Upper lobe of left lung (tissue), 6 donors: Measurements from ENCODE around the gene PKIG. TPM values are rescaled to one million over a fixed set of nuclear protein-coding genes. Genes with fewer than 3 reads are reported as not detected.

ENCODE experiments used
- ATAC-seq, 2 donors: fragments of 200-7000 bp; cut with Tn5 transposase; one replicate each; pipeline ENCODE4 v1.9.1; 2022; ENCODE audit warnings: mild to moderate bottlenecking in 2 of 2, moderate library complexity in 2 of 2; ENCODE audit not compliant: low FRiP score in 2 of 2
- DNase-seq, 2 donors: peaks; one replicate each; pipeline ENCODE4 v3.0.0-alpha.2; 2019 to 2020
- H3K27ac ChIP-seq, 4 donors: fragments of 200-600 bp; sonication (generic); one replicate each; pipeline ENCODE4 v1.5.1; 2016 to 2019
- H3K27me3 ChIP-seq, 4 donors: fragments of 200-600 bp; sonication (generic); one replicate each; pipeline ENCODE4 v1.5.1; 2017 to 2019
- H3K36me3 ChIP-seq, 4 donors: fragments of 200-600 bp; sonication (generic); one replicate each; pipeline ENCODE4 v1.5.1; 2016 to 2019
- H3K4me1 ChIP-seq, 4 donors: fragments of 200-600 bp; sonication (generic); one replicate each; pipeline ENCODE4 v1.5.1; 2018 to 2019
- H3K4me3 ChIP-seq, 4 donors: fragments of 200-600 bp; sonication (generic); one replicate each; pipeline ENCODE4 v1.5.1; 2017 to 2019; ENCODE audit warnings: mild to moderate bottlenecking in 2 of 4, moderate library complexity in 1 of 4
- H3K9me3 ChIP-seq, 4 donors: fragments of 200-600 bp; sonication (generic); one replicate each; pipeline ENCODE4 v1.5.1; 2018 to 2019
- CTCF ChIP-seq, 6 experiments: fragments of 450-650 bp in 4 of 6; fragments of 200-600 bp in 2 of 6; sonication (generic) in 2 of 6; IDR thresholded peaks; one replicate each; pipeline ENCODE4 v1.5.1; 2016 to 2019; ENCODE audit warnings: antibody characterized with exemption in 6 of 6
- EP300 ChIP-seq, 4 donors: sonication (generic); formaldehyde crosslinking; IDR thresholded peaks; one replicate each; pipeline ENCODE4 v1.5.1; 2017; ENCODE audit warnings: antibody characterized with exemption in 4 of 4, control low read depth in 2 of 4
- POLR2A ChIP-seq, 4 donors: fragments of 450-650 bp; IDR thresholded peaks; one replicate each; pipeline ENCODE4 v1.5.1; 2016 to 2017; ENCODE audit warnings: antibody characterized with exemption in 4 of 4, mild to moderate bottlenecking in 2 of 4
- POLR2AphosphoS5 ChIP-seq, 2 donors: sonication (generic); formaldehyde crosslinking; IDR thresholded peaks; one replicate each; pipeline ENCODE4 v1.5.1; 2017; ENCODE audit warnings: antibody characterized with exemption in 2 of 2
- WGBS, 2 donors: methylation state at CpG; one replicate each; pipeline ENCODE4 v1.1.5; 2017 to 2018; 5-methylcytosine and 5-hydroxymethylcytosine counted together
- total RNA-seq, 6 donors: library from RNA; depleted of rRNA in 4 of 6; stranded (reverse); fragments of >200 nt in 4 of 6; gene quantifications; one replicate each; pipeline versions ENCODE4 v1.1.0 to v1.2.1, GENCODE V29; 2016 to 2021
- donor health status: DM: no; HTN: no; CAD: no; lungs with moderate emphysema.
- donor health status: DM: no; HTN: yes; CAD: no; lungs with severe emphysema.

The PKIG gene
- total RNA-seq, 6 donors from 2014 or later, result 46.1 to 91.5 (median 67.8) TPM

DNA sequence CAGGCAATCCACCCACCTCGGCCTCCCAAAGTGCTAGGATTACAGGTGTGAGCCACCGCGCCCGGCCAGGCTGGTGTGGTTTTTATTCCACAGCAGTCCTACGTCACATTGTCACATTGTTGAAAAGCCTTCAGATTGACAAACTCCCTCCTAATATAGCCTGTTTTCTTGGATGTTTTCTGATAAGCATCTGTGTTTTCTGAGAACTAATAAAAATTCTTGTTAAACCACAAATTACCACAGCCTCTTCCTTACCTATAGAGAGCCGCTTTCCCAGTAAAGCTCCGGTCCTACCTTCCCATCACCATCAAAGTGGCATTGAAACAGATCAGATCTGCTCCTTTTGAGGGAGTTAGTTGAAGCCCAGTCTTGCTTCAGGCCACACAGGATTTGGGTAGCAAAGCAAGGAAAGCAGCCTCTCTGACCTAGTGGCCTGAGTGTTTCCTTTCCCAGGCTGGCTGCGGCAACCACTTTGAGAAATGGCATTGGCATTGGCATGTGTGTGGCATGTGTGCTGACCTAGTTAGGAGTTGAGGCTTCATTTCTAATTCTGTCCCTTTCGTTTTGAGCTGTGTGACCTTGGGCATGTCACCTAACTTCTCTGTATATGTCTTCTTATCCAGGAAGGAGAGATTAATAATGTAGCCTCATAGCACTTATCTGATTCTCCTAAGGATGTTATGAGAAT lies 1.7 kb upstream of the PKIG start:
- ATAC-seq (no peak), DNase-seq (no peak)
- 74 to 80% methylated on average over 9 of the region's 9 CpGs for WGBS, 2 donors
- Histone ChIP-seq H3K4me1 (peaks cover 41 to 44% (median 42%) of the 10 kb centered on the region in 4 donors), H3K9me3 (no peaks in the 10 kb centered on the region), H3K4me3 (no peak overlapping the region), H3K27me3 (no peaks in the 10 kb centered on the region), H3K36me3 (no peaks in the 10 kb centered on the region), H3K27ac (peak overlapping the region; percentile 81 to 95 (median 86))
- TF ChIP-seq POLR2AphosphoS5 (IDR thresholded peaks at IDR 0.05), result no peak
- no peak for TF ChIP-seq POLR2A (IDR thresholded peaks at IDR 0.05)
- TF ChIP-seq CTCF (IDR thresholded peaks at IDR 0.05), result no peak
- TF ChIP-seq EP300 (IDR thresholded peaks at IDR 0.05), result no peak

- no peak for TF ChIP-seq POLR2A (IDR thresholded peaks at IDR 0.05)
- TF ChIP-seq CTCF (IDR thresholded peaks at IDR 0.05), result no peak
- TF ChIP-seq EP300 (IDR thresholded peaks at IDR 0.05), result no peak
- TF ChIP-seq POLR2AphosphoS5 (IDR thresholded peaks at IDR 0.05), result no peak
- no peak for DNase-seq
- Histone ChIP-seq H3K4me3 (no peak overlapping the region), H3K4me1 (peaks cover 41 to 50% (median 44%) of the 10 kb centered on the region in 4 donors), H3K27me3 (no peaks in the 10 kb centered on the region), H3K36me3 (no peaks in the 10 kb centered on the region), H3K27ac (peak overlapping the region; percentile 81 to 95 (median 86)), H3K9me3 (no peaks in the 10 kb centered on the region)
- 75 to 82% methylated on average over 1 of the region's 1 CpG for WGBS, 2 donors
- no peak for ATAC-seq
Measured at GRCh38 chr20:44581515-44581914, 864 bp upstream of the PKIG start.

DNA sequence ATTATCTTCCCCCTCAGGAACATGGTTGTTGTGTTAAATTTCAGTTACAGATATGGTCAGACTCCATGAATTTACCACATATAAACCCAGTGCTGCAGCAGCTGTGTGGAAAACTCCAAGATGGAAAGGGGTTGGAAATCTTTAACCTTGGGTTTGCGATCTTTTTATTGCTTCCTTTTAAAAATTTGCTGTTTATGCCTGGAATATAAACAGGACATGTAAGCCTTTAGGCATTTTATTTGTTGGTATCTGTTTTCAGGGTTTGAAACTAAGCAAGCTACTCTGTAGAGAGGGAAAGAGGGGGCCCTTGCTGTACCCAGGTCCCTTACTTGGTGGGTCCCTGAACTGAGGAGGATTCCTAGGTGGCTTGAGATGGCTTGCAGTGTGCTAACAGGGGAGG lies 778 bp downstream of the PKIG start:
- Histone ChIP-seq H3K36me3 (no peaks in the 10 kb centered on the region), H3K4me3 (peak overlapping the region; percentile 15 to 45 (median 39)), H3K9me3 (no peaks in the 10 kb centered on the region), H3K4me1 (peaks cover 34 to 46% (median 44%) of the 10 kb centered on the region in 4 donors), H3K27me3 (no peaks in the 10 kb centered on the region), H3K27ac (peak overlapping the region; percentile 81 to 95 (median 86))
- DNase-seq, result no peak
- ATAC-seq, result no peak
- no peak for TF ChIP-seq CTCF (IDR thresholded peaks at IDR 0.05)
- no peak for TF ChIP-seq POLR2A (IDR thresholded peaks at IDR 0.05)
- TF ChIP-seq EP300 (IDR thresholded peaks at IDR 0.05), result no peak
- no peak for TF ChIP-seq POLR2AphosphoS5 (IDR thresholded peaks at IDR 0.05)
- 58 to 69% methylated on average over 1 of the region's 1 CpG for WGBS, 2 donors

DNA sequence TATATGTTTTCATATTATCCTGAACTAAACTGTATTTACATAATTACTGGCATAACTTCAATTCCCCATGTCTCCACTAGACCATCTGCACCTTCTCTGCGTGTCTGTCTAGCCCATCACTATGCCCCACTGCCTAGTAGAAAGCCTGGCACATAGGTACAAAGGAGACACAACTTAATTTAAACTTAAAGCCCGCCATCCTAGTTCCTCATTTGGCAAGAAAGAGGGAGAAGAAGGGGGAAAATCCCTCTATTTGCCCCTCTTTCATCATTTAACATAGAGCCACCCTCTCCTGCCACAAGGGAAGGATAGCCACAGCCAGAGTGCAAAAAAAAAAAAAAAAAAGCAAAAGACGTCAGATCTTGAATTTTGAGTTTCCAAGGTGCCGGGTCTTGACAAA lies 1.8 kb downstream of the PKIG start:
- TF ChIP-seq EP300 (IDR thresholded peaks at IDR 0.05) (no peak), CTCF (IDR thresholded peaks at IDR 0.05) (peak in 1 of 6 experiments; percentile 12)
- H3K27ac ChIP-seq, result peak overlapping the region; percentile 81 to 95 (median 86)
- no peaks in the 10 kb centered on the region for H3K9me3 ChIP-seq
- H3K27me3 ChIP-seq, result no peaks in the 10 kb centered on the region
- WGBS, 2 donors, result 67 to 70% methylated on average over 4 of the region's 4 CpGs
- H3K4me1 ChIP-seq, result peaks cover 34 to 46% (median 43%) of the 10 kb centered on the region in 4 donors
- DNase-seq (no peak), ATAC-seq (no peak)
- no peaks in the 10 kb centered on the region for H3K36me3 ChIP-seq
- H3K4me3 ChIP-seq, result peak overlapping the region in 3 of 4 donors; percentile 34 to 45 (median 44)
